Cardiac muscle cell (in vitro differentiated cells and primary cell): Measurements from ENCODE around the gene SIGLEC12. TPM values are rescaled to one million over a fixed set of nuclear protein-coding genes. Genes with fewer than 3 reads are reported as not detected.

ENCODE experiments used
- DNase-seq, 2 donors: peaks; one replicate each; pipeline versions ENCODE4 v3.0.0 to v3.0.0-alpha.2; 2010 to 2017; ENCODE audit warnings: low read depth in 1 of 2, low spot score in 1 of 2
- H3K27ac ChIP-seq: fragments of 200-600 bp; sonication (generic); 2 replicates; pipeline ENCODE4 v1.5.1; 2016
- H3K27me3 ChIP-seq: fragments of 200-600 bp; sonication (generic); 2 replicates; pipeline ENCODE4 v1.6.0; 2016; ENCODE audit warnings: control low read depth
- H3K36me3 ChIP-seq: fragments of 200-600 bp; sonication (generic); 2 replicates; pipeline ENCODE4 v1.5.1; 2016; ENCODE audit warnings: control low read depth
- H3K4me1 ChIP-seq: fragments of 200-600 bp; sonication (generic); 2 replicates; pipeline ENCODE4 v1.8.1; 2017; ENCODE audit warnings: low read depth, mild to moderate bottlenecking, mixed run types
- H3K4me3 ChIP-seq: fragments of 200-600 bp; sonication (generic); 2 replicates; pipeline ENCODE4 v1.5.1; 2016; ENCODE audit warnings: mild to moderate bottlenecking
- H3K9me3 ChIP-seq: fragments of 200-600 bp; sonication (generic); 2 replicates; pipeline ENCODE4 v1.5.1; 2017; ENCODE audit warnings: low read depth, mild to moderate bottlenecking, control low read depth
- CTCF ChIP-seq: IDR thresholded peaks from 2 replicates; pipeline ENCODE4 v1.5.1; 2012; ENCODE audit warnings: low read depth, mild to moderate bottlenecking, low read length
- polyA plus RNA-seq: library from polyadenylated mRNA; unstranded; fragments of >200 nt; fragmentation: Nextera tagmentation; extraction: Ambion mirVana; gene quantifications from 2 replicates; pipeline ENCODE4 v1.2.1, GENCODE V29; 2016
- total RNA-seq: library from RNA; depleted of rRNA; stranded (reverse); fragments of >200 nt; gene quantifications from 2 replicates; pipeline ENCODE4 v1.2.3, GENCODE V29; 2016

Gene SIGLEC12
- total and polyA plus RNA-seq, 2 experiments from 2014 or later, result not detected

GRCh38 chr19:51489113-51489512 lies 12.5 kb downstream of the SIGLEC12 start:
- DNase-seq, result no peak
- Histone ChIP-seq H3K27me3 (no peaks in the 10 kb centered on the region), H3K27ac (no peak overlapping the region), H3K9me3 (peaks cover 3% of the 10 kb centered on the region), H3K36me3 (no peaks in the 10 kb centered on the region), H3K4me3 (no peak overlapping the region), H3K4me1 (no peaks in the 10 kb centered on the region)
- no peak for TF ChIP-seq CTCF

- no peaks in the 10 kb centered on the region for H3K27me3 ChIP-seq
- H3K9me3 ChIP-seq, result peaks cover 3% of the 10 kb centered on the region
- H3K27ac ChIP-seq, result no peak overlapping the region
- no peaks in the 10 kb centered on the region for H3K4me1 ChIP-seq
- no peaks in the 10 kb centered on the region for H3K36me3 ChIP-seq
- no peak for TF ChIP-seq CTCF
- no peak for DNase-seq
- H3K4me3 ChIP-seq, result no peak overlapping the region
Measured at GRCh38 chr19:51488491-51488890, 13.1 kb downstream of the SIGLEC12 start.

GRCh38 chr19:51485960-51486660 lies 15.5 kb downstream of the SIGLEC12 start:
- Histone ChIP-seq H3K27me3 (no peaks in the 10 kb centered on the region), H3K4me1 (no peaks in the 10 kb centered on the region), H3K36me3 (no peaks in the 10 kb centered on the region), H3K4me3 (no peak overlapping the region), H3K27ac (no peak overlapping the region), H3K9me3 (peaks cover 3% of the 10 kb centered on the region)
- no peak for DNase-seq
- no peak for TF ChIP-seq CTCF

- Histone ChIP-seq H3K4me1 (no peaks in the 10 kb centered on the region), H3K27me3 (no peaks in the 10 kb centered on the region), H3K4me3 (no peak overlapping the region), H3K36me3 (no peaks in the 10 kb centered on the region), H3K9me3 (no peaks in the 10 kb centered on the region), H3K27ac (no peak overlapping the region)
- DNase-seq, result peak; percentile 3 to 56
- no peak for TF ChIP-seq CTCF
Measured at GRCh38 chr19:51480590-51480989, 21.0 kb downstream of the SIGLEC12 start.

GRCh38 chr19:51479531-51480331 lies 21.9 kb downstream of the SIGLEC12 start:
- no peaks in the 10 kb centered on the region for H3K36me3 ChIP-seq
- no peak for DNase-seq
- no peak for TF ChIP-seq CTCF
- no peaks in the 10 kb centered on the region for H3K27me3 ChIP-seq
- H3K4me3 ChIP-seq, result no peak overlapping the region
- H3K4me1 ChIP-seq, result no peaks in the 10 kb centered on the region
- no peaks in the 10 kb centered on the region for H3K9me3 ChIP-seq
- no peak overlapping the region for H3K27ac ChIP-seq
